HG03103 (cell line): ENCODE data around the gene PGD.
"Not testable (repeated sequence)": the region's sequence is repeated elsewhere in the genome, so short reads cannot be mapped to it uniquely, and the experiment has no call there.

Experiments used
- ATAC-seq: cut with Tn5 transposase; IDR thresholded peaks from one replicate; pipeline ENCODE4 v1.9.1; 2021; ENCODE audit warnings: low read depth; ENCODE audit not compliant: unreplicated experiment

The PGD gene

GRCh38 chr1:10398278-10398733 is 558 bp upstream of the PGD start:
- no peak for ATAC-seq

DNA sequence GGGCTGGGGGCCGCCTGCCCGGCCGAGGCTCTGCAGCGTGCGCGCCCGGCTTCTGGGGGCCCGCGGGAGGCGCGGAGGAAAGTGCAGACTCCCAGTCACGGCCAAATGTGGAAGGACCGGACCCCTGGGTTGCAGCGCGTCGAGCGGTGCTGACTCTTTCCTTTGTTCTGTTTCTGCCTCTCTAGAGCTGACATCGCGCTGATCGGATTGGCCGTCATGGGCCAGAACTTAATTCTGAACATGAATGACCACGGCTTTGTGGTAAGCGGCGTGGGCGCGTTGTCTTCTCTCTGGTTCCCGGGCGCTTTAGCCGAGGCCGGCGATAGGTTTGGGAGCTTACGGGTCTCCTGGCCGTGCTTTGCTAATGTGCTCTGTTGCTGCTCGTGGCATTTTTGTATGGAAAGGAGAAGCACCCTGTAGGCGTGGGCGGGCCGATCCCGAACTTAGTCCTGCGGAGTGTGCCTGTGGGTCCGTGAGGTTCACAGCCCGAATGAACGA is 629 bp downstream of the PGD start:
- ATAC-seq = no peak

DNA sequence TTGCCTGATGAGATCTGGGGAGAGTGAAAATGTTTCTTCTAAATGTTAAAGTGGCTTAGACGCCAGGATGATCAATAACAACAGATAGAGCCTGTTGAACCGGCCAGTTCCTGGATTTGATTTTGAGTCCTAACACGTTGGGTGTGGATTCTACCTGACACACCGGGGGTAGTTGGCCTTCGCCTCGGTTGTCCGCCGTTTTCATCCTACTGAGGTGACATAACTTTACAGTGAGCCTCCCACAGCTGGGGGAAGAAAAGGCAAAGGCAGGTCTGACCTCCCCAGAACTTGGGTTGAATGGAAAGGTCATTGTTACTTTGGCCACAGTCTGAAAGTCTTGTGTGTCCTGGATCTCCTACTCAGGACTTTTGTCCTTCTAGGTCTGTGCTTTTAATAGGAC is 1.1 kb downstream of the PGD start:
- no peak for ATAC-seq

- ATAC-seq = no peak
These were observed 2.4 kb downstream of the PGD start for GRCh38 chr1:10401281-10401680.

GRCh38 chr1:10402729-10403274 is 3.9 kb downstream of the PGD start:
- ATAC-seq = no peak

GRCh38 chr1:10407201-10407600 is 8.3 kb downstream of the PGD start:
- ATAC-seq = no peak

DNA sequence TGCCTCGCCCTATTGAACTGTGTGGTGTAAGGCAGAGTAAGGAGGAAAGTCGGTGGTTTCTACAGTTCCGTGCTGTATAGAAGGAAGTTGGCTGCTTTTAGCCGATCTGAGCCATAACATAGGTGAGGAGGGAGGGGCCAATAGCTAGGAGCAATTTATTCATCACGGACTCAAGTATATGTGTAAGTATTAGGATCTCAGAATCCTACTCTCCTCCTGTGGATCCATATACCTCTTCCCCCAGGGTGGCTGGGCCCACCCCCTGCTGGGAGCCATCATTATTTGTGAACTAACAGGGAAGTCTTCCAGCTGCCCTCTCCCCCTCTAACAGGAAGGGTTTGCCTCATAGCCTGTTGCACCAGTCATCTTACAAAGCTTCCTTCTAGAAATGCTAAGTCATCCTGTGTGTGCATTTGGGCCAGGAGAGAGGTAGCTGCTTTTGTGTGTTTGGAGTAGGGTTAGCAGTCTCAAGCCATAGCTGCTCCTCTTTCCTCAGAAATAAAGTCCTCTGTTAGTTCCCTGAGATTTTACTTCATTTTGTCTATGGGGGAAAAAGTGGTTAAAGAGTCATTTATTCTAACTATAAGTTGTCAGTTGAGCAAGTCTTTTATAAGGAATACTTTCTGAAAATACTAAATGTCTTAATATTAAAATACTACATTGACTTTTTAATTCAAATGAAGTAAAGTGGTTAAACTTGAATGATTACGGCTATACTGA is 16.5 kb downstream of the PGD start:
- ATAC-seq = no peak

GRCh38 chr1:10415967-10416366 is 17.1 kb downstream of the PGD start:
- not testable (repeated sequence) for ATAC-seq

DNA sequence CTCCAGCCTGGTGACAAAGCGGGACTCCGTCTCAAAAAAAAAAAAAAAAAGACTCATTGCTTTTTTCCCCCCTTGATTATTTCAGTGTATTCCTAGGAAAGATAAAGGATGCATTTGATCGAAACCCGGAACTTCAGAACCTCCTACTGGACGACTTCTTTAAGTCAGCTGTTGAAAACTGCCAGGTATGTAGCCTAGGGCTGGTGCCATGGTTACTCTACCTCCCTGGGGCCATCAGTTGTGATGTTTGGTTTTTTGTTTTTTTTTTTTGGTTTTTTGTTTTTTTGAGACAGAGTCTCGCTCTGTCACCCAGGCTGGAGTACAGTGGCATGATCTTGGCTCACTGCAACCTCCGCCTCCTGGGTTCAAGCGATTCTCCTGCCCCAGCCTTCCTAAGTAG is 19.9 kb downstream of the PGD start:
- ATAC-seq = not testable (repeated sequence)

DNA sequence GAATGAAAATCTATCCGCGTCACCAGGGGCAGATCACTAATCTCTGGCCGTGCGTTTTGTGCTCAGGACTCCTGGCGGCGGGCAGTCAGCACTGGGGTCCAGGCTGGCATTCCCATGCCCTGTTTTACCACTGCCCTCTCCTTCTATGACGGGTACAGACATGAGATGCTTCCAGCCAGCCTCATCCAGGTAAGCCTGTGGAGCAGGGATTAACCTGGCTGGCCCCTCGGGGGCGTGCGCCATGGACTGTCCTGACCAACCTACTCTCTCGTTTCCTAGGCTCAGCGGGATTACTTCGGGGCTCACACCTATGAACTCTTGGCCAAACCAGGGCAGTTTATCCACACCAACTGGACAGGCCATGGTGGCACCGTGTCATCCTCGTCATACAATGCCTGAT is 20.5 kb downstream of the PGD start:
- no peak for ATAC-seq

GRCh38 chr1:10421637-10422036 is 22.8 kb downstream of the PGD start:
- no peak for ATAC-seq

DNA sequence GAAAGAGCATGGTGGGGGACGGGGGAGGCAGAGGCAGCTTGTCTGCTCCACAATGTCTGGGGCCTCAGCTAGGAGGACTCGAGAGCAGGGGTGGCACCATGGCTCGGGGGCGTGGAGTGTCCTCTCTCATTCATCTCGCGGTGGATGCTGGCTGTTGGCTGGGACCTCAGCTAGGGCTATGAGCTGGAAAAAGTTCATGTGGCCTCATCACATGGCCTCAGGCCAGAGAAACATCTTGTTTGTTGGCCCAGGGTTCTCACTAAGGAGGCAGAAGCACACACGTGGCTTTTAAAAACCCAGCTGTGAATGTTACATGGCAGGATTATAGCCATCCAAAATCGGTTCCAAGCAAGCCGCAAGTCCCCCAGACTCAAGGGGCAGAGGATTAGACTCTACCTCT is 25.2 kb downstream of the PGD start:
- no peak for ATAC-seq

GRCh38 chr1:10424651-10425050 is 25.8 kb downstream of the PGD start:
- ATAC-seq = no peak

DNA sequence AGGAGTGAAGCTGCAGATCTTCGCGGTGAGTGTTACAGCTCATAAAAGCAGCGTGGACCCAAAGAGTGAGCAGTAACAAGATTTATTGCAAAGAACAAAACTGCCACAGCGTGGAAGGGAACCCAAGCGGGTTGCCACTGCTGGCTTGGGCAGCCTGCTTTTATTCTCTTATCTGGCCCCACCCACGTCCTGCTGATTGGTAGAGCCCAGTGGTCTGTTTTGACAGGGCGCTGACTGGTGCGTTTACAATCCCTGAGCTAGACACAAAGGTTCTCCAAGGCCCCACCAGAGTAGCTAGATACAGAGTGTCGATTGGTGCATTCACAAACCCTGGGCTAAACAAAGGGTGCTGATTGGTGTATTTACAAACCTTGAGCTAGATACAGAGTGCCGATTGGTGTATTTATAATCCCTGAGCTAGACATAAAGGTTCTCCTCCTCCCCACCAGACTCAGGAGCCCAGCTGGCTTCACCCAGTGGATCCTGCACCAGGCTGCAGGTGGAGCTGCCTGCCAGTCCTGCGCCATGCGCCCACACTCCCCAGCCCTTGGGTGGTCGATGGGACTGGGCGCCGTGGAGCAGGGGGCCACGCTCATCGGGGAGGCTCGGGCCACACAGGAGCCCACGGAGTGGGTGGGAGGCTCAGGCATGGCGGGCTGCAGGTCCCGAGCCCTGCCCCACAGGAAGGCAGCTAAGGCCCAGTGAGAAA is 27.1 kb downstream of the PGD start:
- not testable (repeated sequence) for ATAC-seq

DNA sequence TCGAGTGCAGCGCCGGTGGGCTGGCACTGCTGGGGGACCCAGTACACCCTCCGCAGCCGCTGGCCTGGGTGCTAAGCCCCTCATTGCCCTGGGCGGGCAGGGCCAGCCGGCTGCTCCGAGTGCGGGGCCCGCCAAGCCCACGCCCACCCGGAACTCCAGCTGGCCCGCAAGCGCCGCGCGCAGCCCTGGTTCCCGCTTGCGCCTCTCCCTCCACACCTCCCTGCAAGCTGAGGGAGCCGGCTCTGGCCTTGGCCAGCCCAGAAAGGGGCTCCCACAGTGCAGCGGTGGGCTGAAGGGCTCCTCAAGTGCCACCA is 27.6 kb downstream of the PGD start:
- ATAC-seq = not testable (repeated sequence)

- no peak for ATAC-seq
These were observed 30.1 kb downstream of the PGD start for GRCh38 chr1:10428984-10429383.

DNA sequence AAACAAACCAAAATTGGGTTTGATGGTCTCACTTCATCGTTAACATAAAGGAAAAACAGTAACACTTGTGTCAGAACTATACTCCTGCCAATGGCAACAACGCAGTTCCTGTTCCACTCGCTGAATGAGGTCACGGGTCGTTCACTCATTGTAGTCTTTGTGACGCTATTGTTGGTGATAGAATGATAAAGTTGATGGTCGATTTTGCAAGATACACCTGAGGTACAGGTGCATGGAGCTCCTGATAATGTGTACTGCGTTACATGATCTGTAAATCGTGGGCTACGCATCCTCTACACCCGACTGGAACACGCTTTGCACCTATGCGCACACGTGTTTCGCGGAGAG is 31.0 kb downstream of the PGD start:
- no peak for ATAC-seq

DNA sequence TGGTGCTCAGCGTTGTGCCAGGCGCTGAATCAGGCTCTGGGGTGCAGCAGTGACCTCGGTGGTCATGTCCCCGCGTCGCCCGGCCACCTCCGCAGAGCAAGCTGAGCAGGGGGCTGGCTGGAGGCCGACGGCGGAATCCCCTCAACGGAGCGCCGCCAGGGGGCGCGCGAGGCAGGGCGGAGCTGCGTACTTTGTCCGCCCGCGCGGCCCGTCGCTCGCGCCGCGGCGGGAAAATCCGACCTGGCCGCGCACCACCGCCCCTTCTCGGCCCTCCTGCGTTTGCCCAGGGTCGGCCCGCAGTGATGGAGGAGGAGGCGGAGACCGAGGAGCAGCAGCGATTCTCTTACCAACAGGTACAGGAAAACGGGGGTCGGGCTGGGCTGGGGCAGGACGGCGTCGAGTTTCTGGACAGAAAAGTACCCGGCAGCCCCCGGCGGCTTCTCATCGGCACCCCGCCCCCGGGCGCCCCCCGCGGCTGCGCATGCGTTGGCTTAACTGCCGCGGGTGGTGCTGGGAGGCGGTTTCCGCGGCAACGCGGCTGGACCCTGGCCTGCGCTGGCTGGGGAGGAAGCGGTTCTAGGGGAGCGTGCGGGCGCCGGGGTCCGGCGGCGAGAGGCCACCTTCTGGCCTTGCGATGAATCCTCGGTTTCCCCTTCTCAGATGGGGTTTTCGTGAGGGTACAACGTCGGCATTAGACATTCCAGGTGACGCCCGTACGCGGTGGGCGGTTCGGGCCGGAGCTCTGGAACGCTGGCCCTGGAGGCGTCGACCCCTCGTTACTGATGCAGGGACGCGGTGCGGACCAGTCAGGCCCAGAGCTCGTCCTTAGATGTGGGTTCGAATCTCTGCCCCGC is 31.6 kb downstream of the PGD start, which contains the start of gene CENPS:
Gene CENPS, plus strand, starts transcription at position 218 of the 854 bp plus-strand sequence. Its CDS starts 85 bp downstream, at position 303.
- peak; percentile 71 for ATAC-seq

- no peak for ATAC-seq
These were observed 32.3 kb downstream of the PGD start for GRCh38 chr1:10431070-10431730.

- no peak for ATAC-seq
These were observed 34.2 kb downstream of the PGD start for GRCh38 chr1:10432910-10433700.
